SJSA1 (cell line): ENCODE data around the gene CMYA5. TPM values are rescaled to one million over a fixed set of nuclear protein-coding genes. Genes with fewer than 3 reads are reported as not detected.
"Not testable (repeated sequence)": the region's sequence is repeated elsewhere in the genome, so short reads cannot be mapped to it uniquely, and the experiment has no call there.

Experiments used
- DNase-seq, 2 experiments: peaks; one replicate each; pipeline ENCODE4 v3.0.0-alpha.2; 2015 to 2020; ENCODE audit warnings: low spot score in 2 of 2, low read depth in 1 of 2
- H3K27ac ChIP-seq: fragments of 250-450 bp; sonication (Bioruptor Pico); 2 replicates; pipeline ENCODE4 v1.5.1; 2020; ENCODE audit warnings: mild to moderate bottlenecking, moderate library complexity
- H3K27me3 ChIP-seq: fragments of 250-450 bp; sonication (Bioruptor Pico); replicated peaks from 2 replicates; pipeline ENCODE4 v1.5.1; 2020; ENCODE audit warnings: mild to moderate bottlenecking, moderate library complexity
- H3K36me3 ChIP-seq: fragments of 250-450 bp; sonication (Bioruptor Pico); 2 replicates; pipeline ENCODE4 v1.5.1; 2020; ENCODE audit warnings: mild to moderate bottlenecking
- H3K4me1 ChIP-seq: fragments of 250-450 bp; sonication (Bioruptor Pico); replicated peaks from 2 replicates; pipeline ENCODE4 v1.6.1; 2021; ENCODE audit warnings: mild to moderate bottlenecking
- H3K4me3 ChIP-seq: fragments of 250-450 bp; sonication (Bioruptor Pico); 2 replicates; pipeline ENCODE4 v1.5.1; 2020; ENCODE audit warnings: mild to moderate bottlenecking
- H3K9me3 ChIP-seq: fragments of 250-450 bp; sonication (Bioruptor Pico); replicated peaks from 2 replicates; pipeline ENCODE4 v1.5.1; 2020; ENCODE audit warnings: mild to moderate bottlenecking
- total RNA-seq: library from RNA; depleted of rRNA; stranded (reverse); fragments of >200 nt; shearing (Covaris generic); gene quantifications from 2 replicates; pipeline ENCODE4 v1.2.3, GENCODE V29; 2014

The CMYA5 gene
- total RNA-seq, 1 experiment from 2014 or later, result 0.05 TPM

GRCh38 chr5:79746642-79747569 lies 57.3 kb downstream of the CMYA5 start:
- no peaks in the 10 kb centered on the region for H3K4me1 ChIP-seq
- DNase-seq, result no peak
- no peak overlapping the region for H3K4me3 ChIP-seq
- H3K27me3 ChIP-seq, result peaks cover 12% of the 10 kb centered on the region
- no peak overlapping the region for H3K27ac ChIP-seq
- no peaks in the 10 kb centered on the region for H3K36me3 ChIP-seq
- no peaks in the 10 kb centered on the region for H3K9me3 ChIP-seq

DNA sequence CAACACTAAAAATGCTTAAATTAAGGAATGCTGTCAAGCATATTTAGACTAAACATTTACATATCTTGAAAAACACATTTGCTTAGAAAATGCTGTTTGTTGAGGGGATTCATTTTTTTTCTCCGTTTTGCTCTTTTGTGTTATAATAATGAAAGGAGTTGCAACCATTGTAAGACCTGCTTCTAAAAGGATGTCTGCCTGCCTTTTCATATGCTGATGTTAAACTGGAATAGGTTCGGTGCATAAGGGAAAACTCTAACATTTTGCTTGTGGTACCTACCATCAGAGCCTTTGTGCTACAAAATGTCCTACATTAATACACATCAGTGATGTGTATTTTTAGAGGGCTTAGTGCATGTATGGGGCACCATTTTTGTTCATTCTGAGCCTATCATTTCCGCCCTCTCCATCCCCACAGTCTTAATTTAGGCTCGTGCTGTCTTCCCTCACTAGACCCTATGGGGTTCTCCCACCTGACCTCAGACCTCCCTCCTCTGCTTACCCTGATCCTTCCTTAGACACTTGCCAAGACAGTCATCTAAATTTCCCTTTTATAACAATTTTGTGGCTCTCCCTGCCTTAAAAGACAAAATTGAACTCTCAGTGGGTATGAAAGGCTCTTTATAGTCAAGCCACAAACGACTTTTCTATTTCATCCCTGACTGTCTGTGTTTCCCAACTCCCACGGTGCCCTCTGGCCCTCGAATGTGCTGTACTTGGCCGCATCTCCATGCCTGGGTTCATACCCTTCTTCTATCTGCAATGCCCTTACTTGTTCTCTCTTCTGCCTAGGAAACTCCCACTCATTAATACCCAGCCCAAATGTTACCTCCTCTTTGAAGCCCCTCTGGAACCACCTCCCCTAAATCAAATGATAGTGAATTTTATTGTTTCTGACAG lies 61.2 kb downstream of the CMYA5 start:
- no peak overlapping the region for H3K27ac ChIP-seq
- no peaks in the 10 kb centered on the region for H3K36me3 ChIP-seq
- peaks cover 20% of the 10 kb centered on the region for H3K27me3 ChIP-seq
- no peak overlapping the region for H3K4me3 ChIP-seq
- no peaks in the 10 kb centered on the region for H3K9me3 ChIP-seq
- DNase-seq, result no peak
- no peaks in the 10 kb centered on the region for H3K4me1 ChIP-seq

GRCh38 chr5:79753092-79753491 lies 63.5 kb downstream of the CMYA5 start:
- DNase-seq, result no peak
- Histone ChIP-seq H3K27ac (no peak overlapping the region), H3K27me3 (peaks cover 17% of the 10 kb centered on the region), H3K36me3 (no peaks in the 10 kb centered on the region), H3K9me3 (no peaks in the 10 kb centered on the region), H3K4me3 (no peak overlapping the region), H3K4me1 (no peaks in the 10 kb centered on the region)

DNA sequence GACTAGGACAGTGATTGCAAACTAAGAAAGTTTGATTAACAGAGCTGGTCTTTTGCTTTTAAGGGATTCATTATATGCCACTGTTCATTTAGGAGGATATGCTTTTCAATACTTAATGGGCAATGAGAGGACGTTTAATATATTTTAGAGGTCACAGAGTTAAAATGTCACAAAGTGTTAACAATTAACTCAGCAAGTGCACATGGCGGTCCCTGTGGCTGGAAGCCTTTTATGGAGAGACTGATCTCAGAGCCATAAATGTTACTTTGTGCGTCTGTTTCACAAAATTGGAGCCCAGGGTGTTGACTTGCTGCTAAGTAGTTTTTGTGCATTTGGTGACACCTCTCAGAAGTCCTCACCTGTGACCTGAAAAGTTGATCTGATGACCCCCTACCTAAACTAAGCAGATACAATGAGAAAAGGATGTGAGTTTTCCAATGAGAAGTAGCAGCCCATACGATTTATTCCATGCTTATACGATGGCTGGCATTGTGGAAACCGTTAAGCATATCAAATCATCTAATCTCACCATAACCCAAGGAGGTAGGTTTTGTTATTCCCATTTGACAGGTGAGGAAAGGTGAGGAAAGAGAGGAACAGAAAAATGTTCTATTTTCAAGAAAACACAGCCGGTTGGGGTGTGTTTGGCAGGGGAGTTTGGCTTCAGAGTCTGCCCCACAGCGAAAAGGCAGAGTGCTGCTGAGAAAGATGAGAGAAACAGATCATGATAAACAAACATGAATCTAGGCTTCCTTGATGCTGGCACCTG lies 64.4 kb downstream of the CMYA5 start:
- DNase-seq, result no peak
- Histone ChIP-seq H3K4me1 (no peaks in the 10 kb centered on the region), H3K27ac (no peak overlapping the region), H3K27me3 (peaks cover 17% of the 10 kb centered on the region), H3K36me3 (no peaks in the 10 kb centered on the region), H3K4me3 (no peak overlapping the region), H3K9me3 (no peaks in the 10 kb centered on the region)

GRCh38 chr5:79754865-79755555 lies 65.4 kb downstream of the CMYA5 start:
- no peak for DNase-seq
- Histone ChIP-seq H3K4me3 (no peak overlapping the region), H3K9me3 (no peaks in the 10 kb centered on the region), H3K27me3 (peaks cover 17% of the 10 kb centered on the region), H3K27ac (no peak overlapping the region), H3K4me1 (no peaks in the 10 kb centered on the region), H3K36me3 (no peaks in the 10 kb centered on the region)

DNA sequence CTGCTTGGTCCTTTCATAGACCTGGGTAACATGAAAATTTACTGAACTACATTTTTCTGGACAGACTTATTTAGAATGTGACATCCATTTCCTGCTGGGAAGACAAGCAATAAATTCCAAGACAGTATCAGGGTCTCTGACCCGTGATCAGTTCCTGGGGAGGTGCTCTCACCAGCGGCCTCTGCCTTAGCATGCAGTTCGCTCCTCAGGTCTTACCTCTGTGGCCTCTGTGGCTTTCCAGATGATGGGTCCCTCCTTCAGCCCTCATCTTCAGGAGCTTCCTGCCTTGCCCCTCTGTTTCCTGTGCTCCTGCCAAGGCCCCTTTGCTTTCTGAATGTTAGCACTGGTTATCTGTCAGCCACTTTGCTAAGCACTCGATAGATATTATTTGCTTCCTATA lies 66.4 kb downstream of the CMYA5 start:
- Histone ChIP-seq H3K36me3 (no peaks in the 10 kb centered on the region), H3K4me3 (no peak overlapping the region), H3K4me1 (no peaks in the 10 kb centered on the region), H3K27me3 (peaks cover 12% of the 10 kb centered on the region), H3K9me3 (no peaks in the 10 kb centered on the region), H3K27ac (no peak overlapping the region)
- DNase-seq, result no peak

- DNase-seq, result no peak
- Histone ChIP-seq H3K27me3 (no peaks in the 10 kb centered on the region; the same call in 1 of the 2 replicates), H3K27ac (no peak overlapping the region), H3K4me3 (no peak overlapping the region), H3K9me3 (no peaks in the 10 kb centered on the region), H3K4me1 (no peaks in the 10 kb centered on the region), H3K36me3 (no peaks in the 10 kb centered on the region)
Measured at GRCh38 chr5:79759436-79759835, 69.8 kb downstream of the CMYA5 start.

DNA sequence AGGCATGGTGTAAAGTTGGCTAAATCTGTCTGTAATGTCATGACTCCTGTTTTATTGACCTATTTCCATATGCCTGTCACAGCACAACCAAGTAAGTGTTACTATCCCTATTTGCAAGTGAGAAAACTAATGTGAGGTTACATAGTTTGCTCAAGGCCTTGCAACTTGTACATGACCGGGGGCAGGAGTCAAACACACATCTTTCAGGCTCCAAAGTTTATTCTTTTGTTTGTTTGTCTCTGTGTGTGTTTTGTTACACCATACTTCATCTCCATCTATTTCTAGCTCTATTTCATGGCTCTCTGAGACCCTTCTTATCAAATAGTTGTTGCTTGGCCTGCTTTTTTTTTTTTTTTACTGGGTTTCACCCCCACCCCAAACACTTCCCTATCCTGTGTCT lies 70.2 kb downstream of the CMYA5 start:
- H3K9me3 ChIP-seq, result no peaks in the 10 kb centered on the region
- H3K27ac ChIP-seq, result no peak overlapping the region
- no peak for DNase-seq
- no peaks in the 10 kb centered on the region for H3K27me3 ChIP-seq
- no peak overlapping the region for H3K4me3 ChIP-seq
- H3K36me3 ChIP-seq, result no peaks in the 10 kb centered on the region
- H3K4me1 ChIP-seq, result no peaks in the 10 kb centered on the region

DNA sequence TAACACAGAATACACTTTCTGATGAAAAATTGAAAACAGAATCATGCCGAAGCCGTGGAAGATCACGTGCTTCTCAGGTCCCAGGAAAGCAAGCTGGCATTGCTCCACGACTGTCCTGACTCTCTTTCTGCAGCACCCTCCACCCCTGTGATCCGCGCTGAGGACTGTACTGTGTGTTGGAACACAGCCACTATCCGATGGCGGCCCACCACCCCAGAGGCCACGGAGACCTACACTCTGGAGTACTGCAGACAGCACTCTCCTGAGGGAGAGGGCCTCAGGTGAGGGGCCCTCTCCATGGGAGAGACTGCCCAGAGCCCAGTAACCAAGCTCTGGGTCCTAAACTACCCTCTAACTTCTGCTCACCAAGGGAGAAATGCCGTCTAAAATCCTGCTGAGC lies 73.3 kb downstream of the CMYA5 start:
- no peak overlapping the region for H3K4me3 ChIP-seq
- no peaks in the 10 kb centered on the region for H3K27me3 ChIP-seq
- no peaks in the 10 kb centered on the region for H3K36me3 ChIP-seq
- DNase-seq, result no peak
- H3K9me3 ChIP-seq, result no peaks in the 10 kb centered on the region
- H3K4me1 ChIP-seq, result no peaks in the 10 kb centered on the region
- no peak overlapping the region for H3K27ac ChIP-seq

GRCh38 chr5:79764147-79764546 lies 74.5 kb downstream of the CMYA5 start:
- H3K4me3 ChIP-seq, DNase-seq, H3K4me1 ChIP-seq, H3K27ac ChIP-seq, H3K36me3 ChIP-seq, H3K27me3 ChIP-seq, H3K9me3 ChIP-seq: not testable (repeated sequence)

GRCh38 chr5:79771387-79771786 lies 81.8 kb downstream of the CMYA5 start:
- DNase-seq, result no peak
- Histone ChIP-seq H3K36me3 (no peaks in the 10 kb centered on the region), H3K27me3 (no peaks in the 10 kb centered on the region), H3K4me1 (no peaks in the 10 kb centered on the region), H3K4me3 (no peak overlapping the region), H3K27ac (no peak overlapping the region), H3K9me3 (no peaks in the 10 kb centered on the region)

- no peaks in the 10 kb centered on the region for H3K36me3 ChIP-seq
- no peak overlapping the region for H3K4me3 ChIP-seq
- no peaks in the 10 kb centered on the region for H3K9me3 ChIP-seq
- no peak for DNase-seq
- no peak overlapping the region for H3K27ac ChIP-seq
- H3K27me3 ChIP-seq, result no peaks in the 10 kb centered on the region
- no peaks in the 10 kb centered on the region for H3K4me1 ChIP-seq
Measured at GRCh38 chr5:79772651-79773050, 83.0 kb downstream of the CMYA5 start.

GRCh38 chr5:79773612-79774011 lies 84.0 kb downstream of the CMYA5 start:
- no peak overlapping the region for H3K4me3 ChIP-seq
- no peaks in the 10 kb centered on the region for H3K9me3 ChIP-seq
- no peaks in the 10 kb centered on the region for H3K4me1 ChIP-seq
- no peaks in the 10 kb centered on the region for H3K36me3 ChIP-seq
- H3K27ac ChIP-seq, result no peak overlapping the region
- no peaks in the 10 kb centered on the region for H3K27me3 ChIP-seq
- DNase-seq, result no peak
